Stimulated activated memory B cell treated with anti-CD40 and anti-IgM and Interleukin-4, amounts not matched to agents 10 μg/mL and 1 μg/mL and 100 μg/mL, for 72 hours (primary cell): ENCODE measurements around the gene CNOT8.
"Not testable (repeated sequence)": the region's sequence is repeated elsewhere in the genome, so short reads cannot be mapped to it uniquely, and the experiment has no call there.

ENCODE experiments used
- ATAC-seq: fragments of 150-1000 bp; cut with Tn5 transposase; 2 replicates; pipeline ENCODE4 v1.10.0; 2021
- H3K27ac Mint-ChIP-seq: one replicate; pipeline ENCODE4 v1.8.0; 2022; ENCODE audit warnings: mild to moderate bottlenecking, mixed read lengths
- H3K27me3 Mint-ChIP-seq: one replicate; pipeline ENCODE4 v1.8.0; 2022; ENCODE audit warnings: mixed read lengths
- H3K36me3 Mint-ChIP-seq: one replicate; pipeline ENCODE4 v1.8.0; 2022; ENCODE audit warnings: mixed read lengths
- H3K4me1 Mint-ChIP-seq: one replicate; pipeline ENCODE4 v1.8.0; 2022; ENCODE audit warnings: mixed read lengths
- H3K4me3 Mint-ChIP-seq: one replicate; pipeline ENCODE4 v1.8.0; 2022; ENCODE audit warnings: mild to moderate bottlenecking, moderate library complexity, mixed read lengths
- H3K9me3 Mint-ChIP-seq: one replicate; pipeline ENCODE4 v1.8.0; 2022; ENCODE audit warnings: mixed read lengths

The CNOT8 gene

GRCh38 chr5:154858297-154858971 lies at the start of gene CNOT8:
TSS of gene CNOT8 (plus strand) at chr5:154858627. CDS start at chr5:154863279, 4,652 bp downstream.
- ATAC-seq: peak; percentile 94
- Mint-ChIP-seq H3K27ac (peak within 1 kb of the TSS; percentile 93), H3K4me1 (peaks cover 52% of the 10 kb centered on the region), H3K9me3 (no peaks in the 10 kb centered on the region), H3K4me3 (peak within 1 kb of the TSS; percentile 92), H3K36me3 (peaks cover 11% of the 10 kb centered on the region), H3K27me3 (no peaks in the 10 kb centered on the region)

DNA sequence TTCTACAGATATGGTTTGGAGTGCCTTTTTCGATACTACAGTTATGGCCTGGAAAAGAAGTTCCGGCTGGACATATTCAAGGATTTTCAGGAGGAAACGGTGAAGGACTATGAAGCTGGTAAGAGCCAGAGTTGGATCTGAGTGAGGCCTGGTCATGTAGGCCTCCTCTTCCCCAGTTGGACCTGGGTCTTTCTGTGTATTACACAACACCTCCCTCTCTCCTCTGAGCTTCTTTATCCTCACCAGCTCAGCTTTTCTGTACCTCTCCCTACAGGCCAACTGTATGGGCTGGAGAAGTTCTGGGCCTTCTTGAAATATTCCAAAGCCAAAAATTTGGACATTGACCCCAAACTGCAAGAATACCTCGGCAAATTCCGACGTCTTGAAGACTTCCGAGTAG lies 47.2 kb upstream of the CNOT8 start:
- Mint-ChIP-seq H3K9me3 (no peaks in the 10 kb centered on the region), H3K27me3 (no peaks in the 10 kb centered on the region), H3K4me1 (peaks cover 24% of the 10 kb centered on the region), H3K36me3 (peaks cover 59% of the 10 kb centered on the region), H3K4me3 (no peak overlapping the region), H3K27ac (peak overlapping the region; percentile 26)
- no peak for ATAC-seq

- Mint-ChIP-seq H3K27ac (peak overlapping the region; percentile 26), H3K9me3 (no peaks in the 10 kb centered on the region), H3K4me3 (no peak overlapping the region), H3K27me3 (no peaks in the 10 kb centered on the region), H3K4me1 (peaks cover 24% of the 10 kb centered on the region), H3K36me3 (peaks cover 59% of the 10 kb centered on the region)
- no peak for ATAC-seq
Measured at GRCh38 chr5:154811653-154812465, 46.6 kb upstream of the CNOT8 start.

GRCh38 chr5:154813158-154813557 lies 45.3 kb upstream of the CNOT8 start:
- ATAC-seq: peak; percentile 39
- peaks cover 24% of the 10 kb centered on the region for H3K4me1 Mint-ChIP-seq
- no peaks in the 10 kb centered on the region for H3K9me3 Mint-ChIP-seq
- H3K4me3 Mint-ChIP-seq: no peak overlapping the region
- H3K27ac Mint-ChIP-seq: peak overlapping the region; percentile 58
- H3K27me3 Mint-ChIP-seq: no peaks in the 10 kb centered on the region
- H3K36me3 Mint-ChIP-seq: peaks cover 60% of the 10 kb centered on the region

GRCh38 chr5:154813736-154814135 lies 44.7 kb upstream of the CNOT8 start:
- Mint-ChIP-seq H3K9me3 (no peaks in the 10 kb centered on the region), H3K4me3 (no peak overlapping the region), H3K36me3 (peaks cover 57% of the 10 kb centered on the region), H3K4me1 (peaks cover 24% of the 10 kb centered on the region), H3K27ac (peak overlapping the region; percentile 58), H3K27me3 (no peaks in the 10 kb centered on the region)
- ATAC-seq: no peak

DNA sequence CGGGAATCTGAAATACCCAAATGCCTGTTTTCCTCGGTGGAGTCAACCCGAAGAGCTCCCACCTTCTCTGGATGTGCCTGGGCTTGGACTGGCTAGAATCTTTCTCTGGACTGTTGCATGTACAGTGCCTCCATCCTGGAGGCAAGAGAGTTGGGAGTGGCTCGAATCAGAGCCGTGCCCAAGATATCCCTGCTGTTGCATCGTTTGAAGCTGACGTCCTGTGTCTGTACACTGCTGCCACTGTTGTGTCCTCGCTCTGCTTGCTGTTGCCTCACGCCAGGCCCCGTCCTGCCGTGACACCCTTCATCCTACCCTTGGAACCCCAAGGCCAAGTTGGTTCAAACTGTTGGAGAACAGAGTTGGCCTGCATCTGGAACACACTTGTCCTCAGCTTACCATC lies 43.4 kb upstream of the CNOT8 start:
- Mint-ChIP-seq H3K9me3 (no peaks in the 10 kb centered on the region), H3K27ac (peak overlapping the region; percentile 31), H3K27me3 (no peaks in the 10 kb centered on the region), H3K36me3 (peaks cover 63% of the 10 kb centered on the region), H3K4me3 (no peak overlapping the region), H3K4me1 (peaks cover 24% of the 10 kb centered on the region)
- no peak for ATAC-seq

- peak overlapping the region; percentile 76 for H3K27ac Mint-ChIP-seq
- no peak for ATAC-seq
- peaks cover 63% of the 10 kb centered on the region for H3K36me3 Mint-ChIP-seq
- H3K27me3 Mint-ChIP-seq: no peaks in the 10 kb centered on the region
- H3K4me1 Mint-ChIP-seq: peaks cover 24% of the 10 kb centered on the region
- no peaks in the 10 kb centered on the region for H3K9me3 Mint-ChIP-seq
- no peak overlapping the region for H3K4me3 Mint-ChIP-seq
Measured at GRCh38 chr5:154815684-154816247, 42.7 kb upstream of the CNOT8 start.

DNA sequence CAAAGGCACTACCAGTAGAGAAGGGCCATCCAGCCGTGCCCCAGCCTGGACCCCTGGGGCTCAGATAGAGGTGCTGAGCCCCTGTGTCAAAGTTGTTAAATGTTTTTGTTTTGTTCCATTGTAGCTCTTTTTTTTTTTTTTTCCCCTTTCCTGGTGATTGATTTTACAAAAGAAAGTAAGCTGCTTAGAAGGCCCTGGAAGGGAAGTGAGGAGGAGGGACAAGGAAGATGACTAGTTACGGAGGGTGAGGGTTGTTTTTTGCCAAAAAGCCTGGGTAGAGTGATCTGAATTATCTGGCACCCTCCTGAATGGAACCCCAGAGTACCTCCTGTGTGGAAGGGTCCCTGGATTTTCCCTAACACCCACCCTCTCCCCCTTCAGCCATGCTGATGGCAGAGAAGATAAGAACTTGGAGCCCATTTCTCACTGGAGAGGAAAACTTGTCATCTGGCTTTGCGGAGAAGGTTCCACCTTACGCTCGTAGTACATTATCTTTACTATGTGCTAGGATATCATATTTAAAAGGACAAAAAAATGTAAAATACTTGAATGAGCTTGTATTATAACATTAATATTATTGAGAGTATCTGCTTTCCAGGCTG lies 41.4 kb upstream of the CNOT8 start:
- H3K4me1 Mint-ChIP-seq: peaks cover 25% of the 10 kb centered on the region
- no peak overlapping the region for H3K4me3 Mint-ChIP-seq
- no peaks in the 10 kb centered on the region for H3K9me3 Mint-ChIP-seq
- H3K36me3 Mint-ChIP-seq: peaks cover 65% of the 10 kb centered on the region
- ATAC-seq: no peak
- peak overlapping the region; percentile 76 for H3K27ac Mint-ChIP-seq
- H3K27me3 Mint-ChIP-seq: no peaks in the 10 kb centered on the region

- no peak for ATAC-seq
- Mint-ChIP-seq H3K27ac (no peak overlapping the region), H3K4me3 (no peak overlapping the region), H3K36me3 (peaks cover 59% of the 10 kb centered on the region), H3K9me3 (no peaks in the 10 kb centered on the region), H3K27me3 (no peaks in the 10 kb centered on the region), H3K4me1 (peaks cover 18% of the 10 kb centered on the region)
Measured at GRCh38 chr5:154817815-154818214, 40.6 kb upstream of the CNOT8 start.

DNA sequence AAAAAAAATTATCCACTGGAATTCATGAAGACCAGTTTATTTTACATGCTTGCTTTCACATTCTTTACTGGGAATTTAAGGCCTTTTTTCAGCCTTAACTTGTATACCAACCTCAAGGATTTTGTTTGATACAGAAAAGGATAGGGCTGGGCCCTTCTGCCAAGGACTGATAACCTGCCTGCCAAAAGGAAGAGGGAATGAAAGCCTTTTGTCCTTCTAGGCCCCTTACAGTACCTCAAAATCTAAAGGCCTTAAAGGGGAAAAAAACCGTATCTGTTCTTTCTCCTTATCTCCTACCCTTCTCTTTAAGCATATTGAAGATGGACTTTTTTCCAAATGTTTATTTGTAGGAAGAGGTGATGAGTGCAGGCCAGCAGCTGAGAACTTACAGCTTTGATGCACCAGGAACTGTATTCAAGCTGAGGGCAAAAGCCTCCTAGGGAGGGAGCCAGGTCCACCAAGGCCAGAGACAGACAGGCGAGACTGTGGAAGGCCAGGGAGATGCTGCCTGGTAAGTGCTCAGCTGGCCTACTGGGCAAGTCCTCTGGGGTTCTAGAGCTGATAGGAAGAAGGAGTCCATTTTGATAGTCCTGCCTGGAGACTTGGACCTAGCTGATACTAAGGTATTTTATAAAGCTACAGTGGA lies 39.8 kb upstream of the CNOT8 start:
- Mint-ChIP-seq H3K36me3 (peaks cover 60% of the 10 kb centered on the region), H3K9me3 (no peaks in the 10 kb centered on the region), H3K27me3 (no peaks in the 10 kb centered on the region), H3K4me3 (no peak overlapping the region), H3K4me1 (peaks cover 10% of the 10 kb centered on the region), H3K27ac (no peak overlapping the region)
- no peak for ATAC-seq

- no peak overlapping the region for H3K27ac Mint-ChIP-seq
- H3K36me3 Mint-ChIP-seq: peaks cover 58% of the 10 kb centered on the region
- H3K27me3 Mint-ChIP-seq: no peaks in the 10 kb centered on the region
- H3K9me3 Mint-ChIP-seq: no peaks in the 10 kb centered on the region
- H3K4me3 Mint-ChIP-seq: no peak overlapping the region
- peaks cover 6% of the 10 kb centered on the region for H3K4me1 Mint-ChIP-seq
- no peak for ATAC-seq
Measured at GRCh38 chr5:154819546-154819945, 38.9 kb upstream of the CNOT8 start.

- Mint-ChIP-seq H3K9me3 (no peaks in the 10 kb centered on the region), H3K4me3 (no peak overlapping the region), H3K36me3 (peaks cover 52% of the 10 kb centered on the region), H3K27me3 (no peaks in the 10 kb centered on the region), H3K27ac (no peak overlapping the region), H3K4me1 (peaks cover 6% of the 10 kb centered on the region)
- ATAC-seq: no peak
Measured at GRCh38 chr5:154820383-154820782, 38.0 kb upstream of the CNOT8 start.

DNA sequence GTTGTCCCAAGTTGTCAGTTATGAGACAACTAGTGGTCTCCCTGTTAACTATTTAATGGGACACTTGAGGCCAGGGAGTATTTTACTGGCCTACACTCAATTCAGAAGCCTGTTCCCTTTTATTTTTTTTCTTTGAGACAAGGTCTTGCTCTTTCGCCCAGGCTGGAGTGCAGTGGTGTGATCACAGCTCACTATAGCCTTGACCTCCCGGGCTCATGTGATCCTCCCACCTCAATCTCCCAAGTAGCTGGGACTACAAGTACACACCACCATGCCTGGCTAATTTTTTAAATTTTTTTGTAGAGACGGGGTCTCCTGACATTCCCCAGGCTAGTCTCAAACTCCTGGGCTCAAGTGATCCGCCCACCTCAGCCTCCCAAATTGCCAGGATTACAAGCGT lies 35.5 kb upstream of the CNOT8 start:
- ATAC-seq, H3K4me1 Mint-ChIP-seq, H3K27me3 Mint-ChIP-seq, H3K4me3 Mint-ChIP-seq, H3K9me3 Mint-ChIP-seq, H3K27ac Mint-ChIP-seq: not testable (repeated sequence)
- H3K36me3 Mint-ChIP-seq: peaks cover 42% of the 10 kb centered on the region

DNA sequence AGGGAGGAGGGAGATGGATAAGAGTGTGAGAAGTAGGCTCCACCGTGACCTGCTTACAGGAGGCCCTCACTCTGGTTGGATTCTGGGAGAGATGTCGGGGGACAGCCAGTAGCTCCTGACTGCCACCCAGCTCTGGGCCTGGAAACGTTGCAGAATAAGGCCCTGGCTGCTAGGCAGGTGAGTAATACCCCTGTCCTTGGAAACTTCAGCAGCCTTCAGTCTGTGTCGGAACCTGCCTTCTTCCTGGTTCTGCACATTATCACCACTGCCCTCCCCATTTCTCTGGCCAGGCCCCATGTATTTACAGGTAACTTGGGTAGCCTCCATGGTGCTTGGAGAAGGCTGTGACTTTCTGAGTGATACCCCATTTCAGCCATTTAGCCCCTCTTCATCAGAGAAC lies 34.8 kb upstream of the CNOT8 start:
- H3K9me3 Mint-ChIP-seq: no peaks in the 10 kb centered on the region
- peaks cover 47% of the 10 kb centered on the region for H3K36me3 Mint-ChIP-seq

GRCh38 chr5:154824070-154824469 lies 34.4 kb upstream of the CNOT8 start:
- no peak for ATAC-seq
- no peak overlapping the region for H3K4me3 Mint-ChIP-seq
- peaks cover 42% of the 10 kb centered on the region for H3K36me3 Mint-ChIP-seq
- no peaks in the 10 kb centered on the region for H3K27me3 Mint-ChIP-seq
- no peaks in the 10 kb centered on the region for H3K9me3 Mint-ChIP-seq
- H3K27ac Mint-ChIP-seq: no peak overlapping the region
- H3K4me1 Mint-ChIP-seq: peaks cover 14% of the 10 kb centered on the region

More for the DNA sequence above, 34.8 kb upstream of the CNOT8 start:
- ATAC-seq: no peak
- Mint-ChIP-seq H3K27ac (no peak overlapping the region), H3K27me3 (no peaks in the 10 kb centered on the region), H3K4me3 (no peak overlapping the region), H3K4me1 (peaks cover 14% of the 10 kb centered on the region)
